Neural cell (in vitro differentiated cells): ENCODE measurements around the gene RNF213.

Experiments used
- CTCF ChIP-seq: fragments of 450-650 bp; IDR thresholded peaks from 2 replicates; pipeline ENCODE4 v1.5.1; 2014; ENCODE audit warnings: antibody characterized with exemption, mild to moderate bottlenecking, moderate library complexity; ENCODE audit not compliant: poor library complexity, severe bottlenecking
- EP300 ChIP-seq: fragments of 450-650 bp; conservative IDR thresholded peaks from 2 replicates; pipeline ENCODE4 v1.6.1; 2014; ENCODE audit warnings: antibody characterized with exemption, mild to moderate bottlenecking, moderate library complexity; ENCODE audit not compliant: poor library complexity, severe bottlenecking
- EZH2 ChIP-seq: fragments of 200-600, 300-800 bp; shearing (Covaris generic), sonication (generic); IDR thresholded peaks from 2 replicates; pipeline ENCODE4 v1.6.1; 2014; ENCODE audit warnings: antibody characterized with exemption, low read length, borderline replicate concordance, mild to moderate bottlenecking; ENCODE audit not compliant: insufficient read depth, poor library complexity, severe bottlenecking
- REST ChIP-seq: IDR thresholded peaks from 2 replicates; pipeline ENCODE4 v1.6.1; 2012; ENCODE audit warnings: borderline replicate concordance
- TAF1 ChIP-seq: IDR thresholded peaks from 2 replicates; pipeline ENCODE4 v1.6.1; 2012; ENCODE audit warnings: low read depth

GRCh38 chr17:80441598-80442322, 181.1 kb downstream of the RNF213 start:
- no peak for TF ChIP-seq CTCF
- no peak for TF ChIP-seq REST
- no peak for TF ChIP-seq TAF1
- no peak for TF ChIP-seq EP300
- TF ChIP-seq EZH2, result no peak
